GM12878 (cell line): Measurements from ENCODE around the gene TRIM17. TPM values are rescaled to one million over a fixed set of nuclear protein-coding genes. Genes with fewer than 3 reads are reported as not detected.

Experiments
- ATAC-seq: fragments of 200-7000 bp; cut with Tn5 transposase; 3 replicates; pipeline ENCODE4 v1.9.1; 2020; ENCODE audit warnings: mild to moderate bottlenecking, moderate library complexity
- BruUV-seq: library from RNA; stranded (reverse); fragments of 400-500 nt; replicated peaks from 2 replicates; lab custom pipeline; 2021; lab: Mats Ljungman, UMichigan
- CTCF ChIA-PET: fragments of 300-600 bp; sonication (Branson Sonifier 250); formaldehyde crosslinking; extraction: SDS; loops from one replicate; lab custom pipeline; 2021; ENCODE audit warnings: inconsistent platforms; lab: Yijun Ruan, JAX
- POLR2A ChIA-PET: fragments of 350-600 bp; formaldehyde crosslinking; extraction: SDS; loops from one replicate; lab custom pipeline; 2021; ENCODE audit warnings: inconsistent platforms; lab: Charles Lee
- RAD21 ChIA-PET: fragments of 300-600 bp; sonication (Branson Sonifier 250); formaldehyde crosslinking; loops from one replicate; lab custom pipeline; 2023; ENCODE audit warnings: antibody characterized with exemption; ENCODE audit not compliant: unreplicated experiment; lab: Charles Lee
- SMC1A ChIA-PET: fragments of 300-600 bp; sonication (Branson Sonifier 250); formaldehyde crosslinking; loops from one replicate; lab custom pipeline; 2023; ENCODE audit not compliant: unreplicated experiment, uncharacterized antibody; lab: Charles Lee
- DNase-seq: peaks from one replicate; pipeline ENCODE4 v3.0.0-alpha.2; 2011; ENCODE audit warnings: low read depth, low spot score
- FAIRE-seq: peaks from 3 replicates; lab custom pipeline; 2011; peaks lifted over from hg19 to GRCh38; lab: Jason Lieb, UNC
- H2AFZ ChIP-seq: 2 replicates; pipeline ENCODE4 v1.6.0; 2011; ENCODE audit warnings: low read depth, low read length, control low read depth; ENCODE audit not compliant: control insufficient read depth
- H3K27ac ChIP-seq: 2 replicates; pipeline ENCODE4 v1.5.1; 2011; ENCODE audit warnings: control low read depth; ENCODE audit not compliant: control insufficient read depth, insufficient read depth
- H3K27me3 ChIP-seq, 2 experiments: replicated peaks in 1 of 2; 2 replicates each; pipeline versions ENCODE4 v1.6.0 to v1.6.1; 2011; ENCODE audit warnings: low read length in 1 of 2; ENCODE audit not compliant: control insufficient read depth in 2 of 2, insufficient read depth in 2 of 2
- H3K36me3 ChIP-seq, 2 experiments: 2 replicates each; pipeline ENCODE4 v1.5.1; 2011; ENCODE audit warnings: low read length in 1 of 2; ENCODE audit not compliant: control insufficient read depth in 2 of 2, insufficient read depth in 2 of 2
- H3K4me1 ChIP-seq: 2 replicates; pipeline ENCODE4 v1.6.1; 2011; ENCODE audit warnings: mild to moderate bottlenecking, low read length, moderate library complexity, mixed read lengths; ENCODE audit not compliant: control insufficient read depth, insufficient read depth
- H3K4me2 ChIP-seq: 2 replicates; pipeline ENCODE4 v1.6.0; 2011; ENCODE audit warnings: control low read depth; ENCODE audit not compliant: control insufficient read depth, insufficient read depth
- H3K4me3 ChIP-seq: fragments of 200-600 bp; sonication (generic); 2 replicates; pipeline ENCODE4 v1.5.1; 2016
- H3K79me2 ChIP-seq: 2 replicates; pipeline ENCODE4 v1.6.0; 2011; ENCODE audit warnings: low read length; ENCODE audit not compliant: control insufficient read depth, insufficient read depth
- H3K9ac ChIP-seq: 2 replicates; pipeline ENCODE4 v1.8.0; 2011; ENCODE audit warnings: low read length, control low read depth, mixed read lengths; ENCODE audit not compliant: control insufficient read depth, insufficient read depth
- H3K9me3 ChIP-seq: replicated peaks from 3 replicates; pipeline ENCODE4 v1.5.1; 2011; ENCODE audit warnings: mild to moderate bottlenecking, low read length; ENCODE audit not compliant: control insufficient read depth, insufficient read depth
- H4K20me1 ChIP-seq: 2 replicates; pipeline ENCODE4 v1.6.0; 2011; ENCODE audit not compliant: control insufficient read depth, insufficient read depth
- ATF7 ChIP-seq: fragments of 450-650 bp; IDR thresholded peaks from 2 replicates; pipeline ENCODE4 v1.6.1; 2016; ENCODE audit warnings: low read depth, mild to moderate bottlenecking
- FOS ChIP-seq: IDR thresholded peaks from 3 replicates; pipeline ENCODE4 v1.6.1; 2011; ENCODE audit warnings: borderline replicate concordance; ENCODE audit not compliant: insufficient read length; ENCODE audit errors: extremely low read depth
- FOXM1 ChIP-seq: IDR thresholded peaks from 2 replicates; pipeline ENCODE4 v1.6.1; 2012; ENCODE audit warnings: low read depth, mild to moderate bottlenecking, inconsistent platforms, low read length, moderate library complexity
- MTA3 ChIP-seq: IDR thresholded peaks from 2 replicates; pipeline ENCODE4 v1.6.1; 2012; ENCODE audit warnings: low read length, inconsistent platforms, borderline replicate concordance
- WGBS: methylation state at CpG from one replicate; pipeline ENCODE4 v1.1.6; 2016; ENCODE audit warnings: low lambda C conversion rate; ENCODE audit not compliant: insufficient replicate concordance, insufficient coverage; ENCODE audit errors: missing lambda C conversion rate; 5-methylcytosine and 5-hydroxymethylcytosine counted together
- in situ Hi-C: fragments of 300-500 bp; cut with MboI; formaldehyde crosslinking; loops from 9 replicates; pipeline ENCODE4 v1.14.3; 2018; ENCODE audit warnings: mixed read lengths
- intact Hi-C: fragments of 100-400 bp; cut with micrococcal nuclease; formaldehyde crosslinking; loops from one replicate; pipeline ENCODE4 v1.14.2; 2022; ENCODE audit not compliant: unreplicated experiment
- polyA plus RNA-seq, 11 experiments: library from polyadenylated mRNA; depleted of rRNA in 4 of 11; unstranded in 6 of 11; stranded (reverse) in 5 of 11; fragments of >200 nt; fragmentation: Nextera tagmentation in 4 of 11; fragmentation: Illumina TruSeq in 1 of 11; extraction: Ambion mirVana in 4 of 11; extraction: Trizol in 1 of 11; gene quantifications; 1 replicate in 1 of 11; 2 replicates in 10 of 11; pipeline versions ENCODE4 v1.2.1 to v1.2.3, GENCODE V29; 2011 to 2016; ENCODE audit warnings: inconsistent platforms in 2 of 11, missing spikeins in 2 of 11, low read depth in 1 of 11
- total RNA-seq, 4 experiments: library from RNA; depleted of rRNA in 3 of 4; stranded (reverse); fragments of >200 nt in 3 of 4; fragmentation: Illumina TruSeq in 1 of 4; extraction: Trizol in 1 of 4; gene quantifications; 2 replicates each; pipeline versions ENCODE4 v1.2.1 to v1.2.3, GENCODE V29; 2013 to 2021
- TF ChIP-seq, protein P1 (sequence below): IDR thresholded peaks from 2 replicates; pipeline ENCODE4 v1.6.1; 2011; ENCODE audit warnings: borderline replicate concordance, low read depth, mild to moderate bottlenecking, moderate library complexity, low read length; ENCODE audit not compliant: insufficient read depth, poor library complexity, severe bottlenecking
- TF ChIP-seq, protein P2 (sequence below): IDR thresholded peaks from 2 replicates; pipeline ENCODE4 v1.6.1; 2011; ENCODE audit warnings: borderline replicate concordance, low read depth, mild to moderate bottlenecking, moderate library complexity, mixed read lengths, low read length; ENCODE audit not compliant: insufficient read depth; ENCODE audit errors: extremely low read length
- TF ChIP-seq, protein P3 (sequence below): fragments of 450-650 bp; formaldehyde crosslinking; IDR thresholded peaks from 2 replicates; pipeline ENCODE4 v1.4.0; 2022; ENCODE audit warnings: mild to moderate bottlenecking, moderate library complexity

TRIM17 gene
- total and polyA plus RNA-seq, 10 of the 15 experiments (the other 5 are each of a cell fraction or from before 2014, with no cell fraction given) = 0.16 to 0.32 TPM; not detected in 8

DNA sequence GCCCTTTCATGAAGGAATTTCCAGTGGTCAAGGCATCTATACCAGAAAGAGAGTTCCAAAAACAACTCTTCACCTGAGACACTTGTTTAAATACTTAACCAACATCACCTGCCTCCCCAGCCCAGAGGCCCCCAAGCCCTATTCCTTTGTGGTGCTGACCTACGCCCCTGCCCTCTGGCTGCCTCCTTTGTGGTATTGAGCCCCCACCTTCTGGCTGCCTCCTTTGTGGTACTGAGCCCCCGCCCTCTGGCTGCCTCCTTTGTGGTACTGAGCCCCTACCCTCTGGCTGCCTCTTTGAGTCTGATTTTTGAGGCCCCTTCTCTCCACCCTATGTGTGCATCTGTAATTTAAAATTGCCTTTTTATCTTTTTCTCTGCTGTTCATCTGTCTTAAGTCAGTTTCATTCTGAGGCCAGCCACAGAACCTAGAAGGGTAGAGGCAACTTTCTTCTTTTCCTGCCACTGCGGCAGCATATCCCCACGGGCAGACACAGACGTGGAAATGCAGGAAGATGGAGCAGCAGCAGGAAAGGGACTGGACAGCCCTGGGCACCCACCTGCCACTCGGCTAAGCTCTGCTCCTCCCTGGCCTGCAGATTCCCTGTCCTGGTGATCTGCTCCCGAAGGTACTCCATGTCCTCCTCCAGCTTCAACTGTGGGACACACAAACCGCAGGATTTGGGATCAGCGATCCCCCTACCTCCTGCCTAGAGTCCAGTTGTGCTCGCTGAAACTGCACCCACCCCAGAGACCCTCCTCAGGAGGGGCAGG, 3.2 kb downstream of the TRIM17 start:
- 73% methylated on average over 10 of the region's 10 CpGs for WGBS
- no peak overlapping the region for H3K4me2 ChIP-seq

DNA sequence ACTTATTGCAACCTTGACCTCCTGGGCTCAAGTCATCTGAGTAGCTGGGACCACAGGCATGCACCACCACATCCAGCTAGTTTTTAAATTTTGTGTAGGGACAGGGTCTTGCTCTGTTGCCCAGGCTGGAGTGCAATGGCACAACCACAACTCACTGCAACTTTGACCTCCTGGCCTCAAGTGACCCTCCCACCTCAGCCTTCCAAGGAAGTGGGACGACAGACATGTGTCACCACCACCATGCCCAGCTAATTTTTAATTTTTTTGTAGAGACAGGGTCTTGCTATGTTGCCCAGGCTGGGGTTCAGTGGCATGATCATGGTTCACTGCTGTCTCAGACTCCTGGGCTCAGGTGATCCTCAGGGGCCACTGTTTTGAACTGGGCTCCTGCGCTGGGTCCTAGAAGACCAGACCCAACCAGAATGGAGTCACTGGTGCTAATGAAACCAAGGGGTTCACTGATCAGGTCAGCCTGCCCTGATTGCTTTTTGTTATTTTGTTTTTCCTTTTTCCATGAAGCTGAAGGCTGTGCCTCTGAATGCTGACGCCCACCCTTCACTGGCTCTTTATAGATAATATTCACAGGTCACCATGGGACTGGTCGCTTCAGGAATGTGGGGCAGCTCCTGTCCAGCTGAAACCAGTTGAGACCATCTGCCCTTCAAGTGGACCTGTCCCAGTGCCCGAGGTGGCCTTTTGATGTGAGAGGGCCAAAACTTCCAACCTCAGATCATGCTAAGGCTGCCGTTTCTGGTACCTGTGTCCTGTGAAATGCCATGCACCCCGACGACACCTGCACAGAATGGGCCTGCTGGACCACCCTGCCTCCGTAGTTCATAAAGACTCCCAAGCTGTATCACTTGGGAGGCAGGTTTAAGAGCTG, 4.9 kb downstream of the TRIM17 start:
- no peak for DNase-seq
- Histone ChIP-seq H2AFZ (no peak overlapping the region), H3K79me2 (peaks cover 5% of the 10 kb centered on the region), H3K9ac (no peak overlapping the region), H3K4me2 (no peak overlapping the region), H3K36me3 (no peaks in the 10 kb centered on the region), H3K9me3 (no peaks in the 10 kb centered on the region), H4K20me1 (no peaks in the 10 kb centered on the region), H3K27ac (no peak overlapping the region), H3K27me3 (peaks cover 3 to 5% of the 10 kb centered on the region in 2 experiments; a peak in 3 of 4 replicates), H3K4me3 (no peak overlapping the region), H3K4me1 (no peaks in the 10 kb centered on the region)
- no peak for FAIRE-seq
- intact Hi-C loops (no loop called here), in situ Hi-C loops (no loop called here)
- no TSS peak for BruUV-seq
- WGBS = 73% methylated on average over 9 of the region's 9 CpGs
- ChIA-PET SMC1A (interaction anchor here (1.4 kb wide), 1 partner anchor 9 kb away, joined by 4 read pairs; no protein-coding TSS in a partner anchor), POLR2A (no interaction called here), CTCF (interaction anchor here (0.6 kb wide), 1 partner anchor 14 kb away, joined by 3 read pairs; no protein-coding TSS in a partner anchor), RAD21 (interaction anchor here (0.6 kb wide), 1 partner anchor 14 kb away, joined by 3 read pairs; no protein-coding TSS in a partner anchor)
- ATAC-seq = no peak
- TF ChIP-seq ATF7 = no peak
- TF ChIP-seq MTA3 = no peak
- TF ChIP-seq, protein P1, sequence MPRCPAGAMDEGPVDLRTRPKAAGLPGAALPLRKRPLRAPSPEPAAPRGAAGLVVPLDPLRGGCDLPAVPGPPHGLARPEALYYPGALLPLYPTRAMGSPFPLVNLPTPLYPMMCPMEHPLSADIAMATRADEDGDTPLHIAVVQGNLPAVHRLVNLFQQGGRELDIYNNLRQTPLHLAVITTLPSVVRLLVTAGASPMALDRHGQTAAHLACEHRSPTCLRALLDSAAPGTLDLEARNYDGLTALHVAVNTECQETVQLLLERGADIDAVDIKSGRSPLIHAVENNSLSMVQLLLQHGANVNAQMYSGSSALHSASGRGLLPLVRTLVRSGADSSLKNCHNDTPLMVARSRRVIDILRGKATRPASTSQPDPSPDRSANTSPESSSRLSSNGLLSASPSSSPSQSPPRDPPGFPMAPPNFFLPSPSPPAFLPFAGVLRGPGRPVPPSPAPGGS = no peak
- TF ChIP-seq, protein P2, sequence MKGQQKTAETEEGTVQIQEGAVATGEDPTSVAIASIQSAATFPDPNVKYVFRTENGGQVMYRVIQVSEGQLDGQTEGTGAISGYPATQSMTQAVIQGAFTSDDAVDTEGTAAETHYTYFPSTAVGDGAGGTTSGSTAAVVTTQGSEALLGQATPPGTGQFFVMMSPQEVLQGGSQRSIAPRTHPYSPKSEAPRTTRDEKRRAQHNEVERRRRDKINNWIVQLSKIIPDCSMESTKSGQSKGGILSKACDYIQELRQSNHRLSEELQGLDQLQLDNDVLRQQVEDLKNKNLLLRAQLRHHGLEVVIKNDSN = no peak
- TF ChIP-seq, protein P3, sequence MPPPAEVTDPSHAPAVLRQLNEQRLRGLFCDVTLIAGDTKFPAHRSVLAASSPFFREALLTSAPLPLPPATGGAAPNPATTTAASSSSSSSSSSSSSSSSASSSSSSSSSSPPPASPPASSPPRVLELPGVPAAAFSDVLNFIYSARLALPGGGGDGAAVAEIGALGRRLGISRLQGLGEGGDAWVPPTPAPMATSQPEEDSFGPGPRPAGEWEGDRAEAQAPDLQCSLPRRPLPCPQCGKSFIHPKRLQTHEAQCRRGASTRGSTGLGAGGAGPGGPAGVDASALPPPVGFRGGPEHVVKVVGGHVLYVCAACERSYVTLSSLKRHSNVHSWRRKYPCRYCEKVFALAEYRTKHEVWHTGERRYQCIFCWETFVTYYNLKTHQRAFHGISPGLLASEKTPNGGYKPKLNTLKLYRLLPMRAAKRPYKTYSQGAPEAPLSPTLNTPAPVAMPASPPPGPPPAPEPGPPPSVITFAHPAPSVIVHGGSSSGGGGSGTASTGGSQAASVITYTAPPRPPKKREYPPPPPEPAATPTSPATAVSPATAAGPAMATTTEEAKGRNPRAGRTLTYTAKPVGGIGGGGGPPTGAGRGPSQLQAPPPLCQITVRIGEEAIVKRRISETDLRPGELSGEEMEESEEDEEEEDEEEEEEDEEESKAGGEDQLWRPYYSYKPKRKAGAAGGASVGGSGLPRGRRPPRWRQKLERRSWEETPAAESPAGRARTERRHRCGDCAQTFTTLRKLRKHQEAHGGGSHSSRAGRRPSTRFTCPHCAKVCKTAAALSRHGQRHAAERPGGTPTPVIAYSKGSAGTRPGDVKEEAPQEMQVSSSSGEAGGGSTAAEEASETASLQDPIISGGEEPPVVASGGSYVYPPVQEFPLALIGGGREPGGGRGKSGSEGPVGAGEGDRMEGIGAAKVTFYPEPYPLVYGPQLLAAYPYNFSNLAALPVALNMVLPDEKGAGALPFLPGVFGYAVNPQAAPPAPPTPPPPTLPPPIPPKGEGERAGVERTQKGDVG (CRISPR knock-in tag) = no peak
- no peak for TF ChIP-seq FOXM1

More for the DNA sequence above, 3.2 kb downstream of the TRIM17 start:
- RAD21 ChIA-PET = no interaction called here
- ATAC-seq (no peak), DNase-seq (no peak), FAIRE-seq (no peak)
- intact Hi-C loops (no loop called here), in situ Hi-C loops (no loop called here)
- no peak overlapping the region for H3K9ac ChIP-seq
- H3K9me3 ChIP-seq = no peaks in the 10 kb centered on the region
- no peaks in the 10 kb centered on the region for H3K36me3 ChIP-seq
- BruUV-seq = no TSS peak
- TF ChIP-seq FOS = no peak
- no peak overlapping the region for H3K4me3 ChIP-seq
- no peak overlapping the region for H3K27ac ChIP-seq
- H3K79me2 ChIP-seq = no peaks in the 10 kb centered on the region
- SMC1A ChIA-PET = interaction anchor here (0.7 kb wide), 1 partner anchor 253 kb away, joined by 3 read pairs; no protein-coding TSS in a partner anchor
- CTCF ChIA-PET = no interaction called here
- peaks cover 3 to 5% of the 10 kb centered on the region in 2 experiments; a peak in 3 of 4 replicates for H3K27me3 ChIP-seq
- no peaks in the 10 kb centered on the region for H4K20me1 ChIP-seq
- H2AFZ ChIP-seq = no peak overlapping the region
- H3K4me1 ChIP-seq = no peaks in the 10 kb centered on the region
- POLR2A ChIA-PET = no interaction called here
